Central memory CD8-positive, alpha-beta T cell (primary cell): ENCODE data around the gene CEMIP2.
"Not testable (repeated sequence)": the region's sequence is repeated elsewhere in the genome, so short reads cannot be mapped to it uniquely, and the experiment has no call there.

ENCODE experiments used
- ATAC-seq: fragments of 150-1000 bp; cut with Tn5 transposase; replicated peaks from 2 replicates; pipeline ENCODE4 v1.10.0; 2022; ENCODE audit warnings: mild to moderate bottlenecking, moderate FRiP score, moderate number of reproducible peaks; ENCODE audit not compliant: poor library complexity, severe bottlenecking; ENCODE audit errors: extremely low read depth
- DNase-seq, 2 donors: peaks; one replicate each; pipeline ENCODE4 v3.0.0; 2021; ENCODE audit warnings: low spot score in 2 of 2
- H3K27ac Mint-ChIP-seq: one replicate; pipeline ENCODE4 v1.8.0; 2022; ENCODE audit warnings: low read depth, mild to moderate bottlenecking, moderate library complexity, mixed read lengths
- H3K27me3 Mint-ChIP-seq: one replicate; pipeline ENCODE4 v1.8.0; 2022; ENCODE audit warnings: mixed read lengths
- H3K36me3 Mint-ChIP-seq: one replicate; pipeline ENCODE4 v1.8.0; 2022; ENCODE audit warnings: mild to moderate bottlenecking, moderate library complexity, mixed read lengths; ENCODE audit not compliant: insufficient read depth
- H3K4me1 Mint-ChIP-seq: one replicate; pipeline ENCODE4 v1.8.0; 2022; ENCODE audit warnings: mixed read lengths
- H3K4me3 Mint-ChIP-seq: one replicate; pipeline ENCODE4 v1.8.0; 2022; ENCODE audit warnings: mild to moderate bottlenecking, moderate library complexity, mixed read lengths
- H3K9me3 Mint-ChIP-seq: one replicate; pipeline ENCODE4 v1.8.0; 2022; ENCODE audit warnings: mixed read lengths

CEMIP2 gene, protein sequence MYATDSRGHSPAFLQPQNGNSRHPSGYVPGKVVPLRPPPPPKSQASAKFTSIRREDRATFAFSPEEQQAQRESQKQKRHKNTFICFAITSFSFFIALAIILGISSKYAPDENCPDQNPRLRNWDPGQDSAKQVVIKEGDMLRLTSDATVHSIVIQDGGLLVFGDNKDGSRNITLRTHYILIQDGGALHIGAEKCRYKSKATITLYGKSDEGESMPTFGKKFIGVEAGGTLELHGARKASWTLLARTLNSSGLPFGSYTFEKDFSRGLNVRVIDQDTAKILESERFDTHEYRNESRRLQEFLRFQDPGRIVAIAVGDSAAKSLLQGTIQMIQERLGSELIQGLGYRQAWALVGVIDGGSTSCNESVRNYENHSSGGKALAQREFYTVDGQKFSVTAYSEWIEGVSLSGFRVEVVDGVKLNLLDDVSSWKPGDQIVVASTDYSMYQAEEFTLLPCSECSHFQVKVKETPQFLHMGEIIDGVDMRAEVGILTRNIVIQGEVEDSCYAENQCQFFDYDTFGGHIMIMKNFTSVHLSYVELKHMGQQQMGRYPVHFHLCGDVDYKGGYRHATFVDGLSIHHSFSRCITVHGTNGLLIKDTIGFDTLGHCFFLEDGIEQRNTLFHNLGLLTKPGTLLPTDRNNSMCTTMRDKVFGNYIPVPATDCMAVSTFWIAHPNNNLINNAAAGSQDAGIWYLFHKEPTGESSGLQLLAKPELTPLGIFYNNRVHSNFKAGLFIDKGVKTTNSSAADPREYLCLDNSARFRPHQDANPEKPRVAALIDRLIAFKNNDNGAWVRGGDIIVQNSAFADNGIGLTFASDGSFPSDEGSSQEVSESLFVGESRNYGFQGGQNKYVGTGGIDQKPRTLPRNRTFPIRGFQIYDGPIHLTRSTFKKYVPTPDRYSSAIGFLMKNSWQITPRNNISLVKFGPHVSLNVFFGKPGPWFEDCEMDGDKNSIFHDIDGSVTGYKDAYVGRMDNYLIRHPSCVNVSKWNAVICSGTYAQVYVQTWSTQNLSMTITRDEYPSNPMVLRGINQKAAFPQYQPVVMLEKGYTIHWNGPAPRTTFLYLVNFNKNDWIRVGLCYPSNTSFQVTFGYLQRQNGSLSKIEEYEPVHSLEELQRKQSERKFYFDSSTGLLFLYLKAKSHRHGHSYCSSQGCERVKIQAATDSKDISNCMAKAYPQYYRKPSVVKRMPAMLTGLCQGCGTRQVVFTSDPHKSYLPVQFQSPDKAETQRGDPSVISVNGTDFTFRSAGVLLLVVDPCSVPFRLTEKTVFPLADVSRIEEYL (N-terminal part only)

GRCh38 chr9:71768388-71769174, at the start of gene CEMIP2:
TSS of gene CEMIP2 (minus strand) at chr9:71768513. CDS start at chr9:71750373, 18,140 bp downstream.
- H3K4me1 Mint-ChIP-seq = peaks cover 54% of the 10 kb centered on the region
- peak within 1 kb of the TSS; percentile 93 for H3K27ac Mint-ChIP-seq
- peaks cover 27% of the 10 kb centered on the region for H3K36me3 Mint-ChIP-seq
- peak; percentile 73 to 86 for DNase-seq
- H3K4me3 Mint-ChIP-seq = peak within 1 kb of the TSS; percentile 99
- H3K9me3 Mint-ChIP-seq = no peaks in the 10 kb centered on the region
- peak; percentile 83 for ATAC-seq
- no peaks in the 10 kb centered on the region for H3K27me3 Mint-ChIP-seq

GRCh38 chr9:71816916-71817451, 48.7 kb upstream of the CEMIP2 start:
- H3K27me3 Mint-ChIP-seq = no peaks in the 10 kb centered on the region
- H3K36me3 Mint-ChIP-seq = no peaks in the 10 kb centered on the region
- no peaks in the 10 kb centered on the region for H3K9me3 Mint-ChIP-seq
- H3K4me1 Mint-ChIP-seq = peaks cover 17% of the 10 kb centered on the region
- ATAC-seq (no peak), DNase-seq (no peak)
- H3K27ac Mint-ChIP-seq = peak overlapping the region; percentile 55
- peak overlapping the region; percentile 12 for H3K4me3 Mint-ChIP-seq

DNA sequence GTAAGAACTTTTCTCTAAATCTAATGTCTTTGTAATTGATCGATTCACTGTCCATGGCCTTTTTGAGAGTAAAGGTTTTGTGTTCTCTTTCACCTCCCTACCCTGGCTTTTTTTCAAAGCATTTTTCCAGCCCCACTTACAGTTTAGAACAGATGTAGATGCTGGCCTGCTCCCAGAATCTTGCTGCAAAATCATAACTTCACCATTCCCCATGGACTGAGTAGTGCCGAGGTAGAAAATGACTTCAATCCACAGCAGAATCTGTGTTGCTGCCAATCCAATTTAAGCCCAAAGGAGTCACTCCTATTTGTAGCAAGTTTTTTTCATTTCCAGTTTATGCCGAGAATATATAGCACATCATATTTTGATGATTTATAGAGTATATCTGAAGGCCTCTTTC, 46.5 kb upstream of the CEMIP2 start:
- Mint-ChIP-seq H3K36me3 (no peaks in the 10 kb centered on the region), H3K27me3 (no peaks in the 10 kb centered on the region), H3K9me3 (no peaks in the 10 kb centered on the region), H3K4me3 (no peak overlapping the region), H3K4me1 (peaks cover 17% of the 10 kb centered on the region), H3K27ac (no peak overlapping the region)
- DNase-seq (no peak), ATAC-seq (no peak)

DNA sequence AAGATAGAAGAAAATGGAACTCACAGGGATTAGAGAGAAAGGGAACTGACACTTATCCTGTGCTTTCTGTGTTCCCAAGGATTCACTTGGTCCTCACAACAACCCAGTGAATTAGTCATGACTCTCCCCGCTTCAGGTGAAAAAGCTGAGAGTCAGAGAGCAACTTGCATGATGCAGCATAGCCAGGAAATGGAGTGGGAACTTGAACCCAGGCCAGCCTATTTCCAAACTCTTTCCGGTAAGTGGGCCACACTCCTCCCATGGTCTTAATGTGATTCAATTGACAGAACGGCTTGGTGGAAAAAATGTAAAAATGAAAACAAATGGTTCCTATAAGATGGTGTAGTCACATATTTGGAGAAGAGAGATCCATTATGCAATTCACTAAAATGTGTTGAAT, 45.9 kb upstream of the CEMIP2 start:
- Mint-ChIP-seq H3K27ac (no peak overlapping the region), H3K27me3 (no peaks in the 10 kb centered on the region), H3K4me3 (no peak overlapping the region), H3K36me3 (no peaks in the 10 kb centered on the region), H3K4me1 (peaks cover 17% of the 10 kb centered on the region), H3K9me3 (no peaks in the 10 kb centered on the region)
- ATAC-seq (no peak), DNase-seq (no peak)

DNA sequence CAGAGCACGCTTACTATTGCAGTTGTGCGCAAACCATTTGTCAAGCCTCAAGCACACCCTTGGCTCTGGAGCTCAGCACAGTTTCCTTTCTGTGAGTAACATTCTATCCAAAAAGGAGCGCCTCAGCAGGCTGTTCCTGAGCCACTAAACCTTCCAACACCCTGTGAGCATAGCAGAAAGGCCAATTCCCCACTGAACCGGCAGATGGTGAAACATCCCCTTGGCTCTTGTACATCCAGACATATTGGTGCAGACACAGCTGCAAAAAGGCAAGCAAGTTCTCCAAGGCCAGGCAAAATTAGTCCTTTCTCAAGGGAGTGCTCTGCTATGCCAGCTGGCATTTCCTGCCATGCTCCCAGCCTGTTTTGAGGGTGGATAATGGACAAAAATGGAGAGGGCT, 44.1 kb upstream of the CEMIP2 start:
- Mint-ChIP-seq H3K27me3 (no peaks in the 10 kb centered on the region), H3K36me3 (no peaks in the 10 kb centered on the region), H3K27ac (no peak overlapping the region), H3K4me3 (no peak overlapping the region), H3K9me3 (no peaks in the 10 kb centered on the region), H3K4me1 (peaks cover 8% of the 10 kb centered on the region)
- DNase-seq = no peak
- ATAC-seq = no peak

DNA sequence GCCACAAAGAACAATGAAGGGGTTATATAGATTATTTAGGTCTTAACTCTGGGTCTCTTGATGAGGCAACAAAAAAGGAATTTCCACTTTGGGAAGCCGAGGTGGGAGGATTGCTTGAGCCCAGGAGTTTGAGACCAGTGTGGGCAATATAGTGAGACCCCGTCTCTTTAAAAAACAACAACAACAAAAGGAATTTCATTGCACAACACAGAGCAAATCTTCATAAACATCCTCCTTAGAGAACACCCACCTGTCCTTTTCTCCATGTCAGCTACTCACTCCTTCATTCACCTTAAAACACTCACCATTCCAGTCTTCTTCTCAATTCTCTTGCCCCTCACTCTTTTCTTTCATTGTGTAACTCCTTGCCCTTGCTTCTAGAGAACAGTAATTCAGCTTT, 39.8 kb upstream of the CEMIP2 start:
- ATAC-seq (no peak), DNase-seq (no peak)
- H3K4me1 Mint-ChIP-seq = peaks cover 4% of the 10 kb centered on the region
- H3K4me3 Mint-ChIP-seq = no peak overlapping the region
- H3K36me3 Mint-ChIP-seq = no peaks in the 10 kb centered on the region
- H3K27me3 Mint-ChIP-seq = no peaks in the 10 kb centered on the region
- H3K27ac Mint-ChIP-seq = no peak overlapping the region
- no peaks in the 10 kb centered on the region for H3K9me3 Mint-ChIP-seq

DNA sequence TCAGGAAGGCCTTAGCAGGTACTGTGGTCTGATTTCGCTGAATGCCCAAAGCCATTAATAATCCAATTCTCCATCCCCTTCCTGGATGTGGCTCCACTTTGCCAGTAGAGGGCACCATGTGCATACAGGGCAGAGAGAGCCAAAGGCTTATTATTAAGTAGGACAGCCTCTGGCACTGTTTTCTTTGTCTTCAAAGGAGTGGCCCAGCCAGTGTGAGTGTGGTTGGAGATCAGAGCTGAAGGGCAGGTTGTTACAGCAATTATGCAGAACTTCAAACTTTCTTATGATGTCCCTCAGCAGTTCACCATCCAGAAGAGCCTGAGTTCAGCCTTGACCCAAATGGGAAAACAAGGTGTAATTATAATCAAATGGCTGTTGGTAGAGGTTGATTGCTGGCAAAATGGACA, 38.6 kb upstream of the CEMIP2 start:
- H3K9me3 Mint-ChIP-seq = no peaks in the 10 kb centered on the region
- H3K27me3 Mint-ChIP-seq = no peaks in the 10 kb centered on the region
- H3K4me3 Mint-ChIP-seq = no peak overlapping the region
- ATAC-seq (peak; percentile 82), DNase-seq (peak; percentile 26 to 50)
- no peak overlapping the region for H3K27ac Mint-ChIP-seq
- no peaks in the 10 kb centered on the region for H3K36me3 Mint-ChIP-seq
- H3K4me1 Mint-ChIP-seq = peaks cover 4% of the 10 kb centered on the region

DNA sequence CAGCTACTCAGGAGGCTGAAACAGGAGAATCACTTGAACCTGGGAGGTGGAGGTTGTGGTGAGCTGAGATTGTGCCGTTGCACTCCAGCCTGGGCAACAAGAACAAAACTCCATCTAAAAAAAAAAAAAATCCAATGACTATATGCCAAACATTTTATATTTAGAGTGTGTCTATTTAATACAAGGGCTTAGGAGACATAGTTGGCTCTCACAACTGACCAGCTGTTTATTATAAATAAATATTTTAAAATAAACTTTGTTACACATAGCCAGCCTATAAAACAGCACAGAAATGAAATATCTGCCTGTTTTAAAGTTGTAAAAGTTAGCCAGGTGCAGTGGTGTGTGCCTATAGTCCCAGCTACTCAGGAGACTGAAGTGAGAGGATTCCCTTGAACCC, 36.8 kb upstream of the CEMIP2 start:
- DNase-seq, H3K27ac Mint-ChIP-seq, H3K9me3 Mint-ChIP-seq, H3K4me3 Mint-ChIP-seq, H3K4me1 Mint-ChIP-seq, H3K36me3 Mint-ChIP-seq, H3K27me3 Mint-ChIP-seq, ATAC-seq: not testable (repeated sequence)

GRCh38 chr9:71801826-71802225, 33.5 kb upstream of the CEMIP2 start:
- Mint-ChIP-seq H3K36me3 (no peaks in the 10 kb centered on the region), H3K4me3 (no peak overlapping the region), H3K27me3 (no peaks in the 10 kb centered on the region), H3K4me1 (peaks cover 11% of the 10 kb centered on the region), H3K9me3 (no peaks in the 10 kb centered on the region), H3K27ac (no peak overlapping the region)
- ATAC-seq = no peak
- no peak for DNase-seq

- Mint-ChIP-seq H3K4me1 (peaks cover 48% of the 10 kb centered on the region), H3K9me3 (no peaks in the 10 kb centered on the region), H3K27ac (peak overlapping the region; percentile 35), H3K27me3 (no peaks in the 10 kb centered on the region), H3K36me3 (no peaks in the 10 kb centered on the region), H3K4me3 (no peak overlapping the region)
- DNase-seq (no peak), ATAC-seq (no peak)
These were observed 29.0 kb upstream of the CEMIP2 start for GRCh38 chr9:71797266-71797665.

- Mint-ChIP-seq H3K4me3 (no peak overlapping the region), H3K36me3 (no peaks in the 10 kb centered on the region), H3K9me3 (no peaks in the 10 kb centered on the region), H3K4me1 (peaks cover 57% of the 10 kb centered on the region), H3K27me3 (no peaks in the 10 kb centered on the region), H3K27ac (no peak overlapping the region)
- ATAC-seq = no peak
- no peak for DNase-seq
These were observed 27.9 kb upstream of the CEMIP2 start for GRCh38 chr9:71796100-71796767.
